Sciatic nerve (tissue), 2 donors: ENCODE data around the gene EXO1. TPM values are rescaled to one million over a fixed set of nuclear protein-coding genes. Genes with fewer than 3 reads are reported as not detected.

Experiments
- ATAC-seq: fragments of 200-7000 bp; cut with Tn5 transposase; one replicate; pipeline ENCODE4 v1.9.1; 2020; ENCODE audit warnings: mild to moderate bottlenecking, moderate library complexity
- DNase-seq: peaks from one replicate; pipeline ENCODE4 v3.0.0-alpha.2; 2020; ENCODE audit warnings: low spot score
- intact Hi-C: fragments of 100-400 bp; cut with DNase I; formaldehyde crosslinking; loops from one replicate; pipeline ENCODE4 v1.14.2; 2022
- total RNA-seq: library from RNA; stranded (reverse); fragmentation: NEBNext Ultra II Directional; extraction: Animal tissue kit (Norgen Biotek cat#: 25700); gene quantifications from one replicate; pipeline ENCODE4 v1.2.1, GENCODE V29; 2021
- donor health status: DM: no; HTN: no; CAD: no.
- donor health status: DM: no; HTN: no; CAD: no.

Gene EXO1
- total RNA-seq, 1 donor from 2014 or later = 0.58 TPM

DNA sequence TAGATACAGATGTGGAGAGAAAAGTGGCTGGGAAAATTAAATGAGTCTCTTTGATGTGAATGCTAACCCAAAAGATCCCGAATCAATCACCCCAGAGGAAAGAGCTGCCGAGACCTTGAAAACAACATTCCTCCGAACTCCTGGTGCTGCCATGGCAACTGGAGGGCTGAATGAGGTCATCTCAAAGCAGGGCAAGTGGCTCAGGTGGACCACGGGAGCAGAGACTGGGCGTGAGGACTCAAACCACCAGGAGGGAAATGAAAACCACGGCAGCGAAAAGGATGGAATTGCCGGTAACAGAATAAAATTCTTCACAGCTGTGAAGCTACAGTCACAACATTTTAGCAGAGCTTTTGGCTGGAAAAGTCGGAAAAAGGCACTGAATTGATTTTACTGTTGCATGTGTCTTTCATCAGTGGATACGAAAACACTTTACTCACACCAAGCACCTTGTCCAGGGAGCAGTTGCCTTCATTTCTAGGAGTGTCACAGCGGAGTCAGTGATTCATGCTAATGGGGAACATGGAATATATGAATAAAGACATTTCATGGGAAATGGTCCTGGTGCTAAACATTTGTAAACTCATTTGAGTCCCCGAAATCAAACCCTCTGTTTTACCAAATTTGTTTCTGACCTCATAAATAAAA is 86.3 kb downstream of the EXO1 start:
- intact Hi-C loops = no loop called here
- ATAC-seq (peak; percentile 80), DNase-seq (peak; percentile 64)

GRCh38 chr1:241934866-241935265 is 86.9 kb downstream of the EXO1 start:
- peak; percentile 30 for DNase-seq
- peak; percentile 46 for ATAC-seq
- intact Hi-C loops = no loop called here

Other genes starting within 250 kb of the EXO1 start
- gene CHML, start 207.8 kb upstream of the EXO1 start, total RNA-seq = 12.0 TPM
- 16.9 TPM for gene OPN3, start 207.8 kb upstream of the EXO1 start, total RNA-seq
- not detected for gene WDR64, start 195.9 kb upstream of the EXO1 start, total RNA-seq
- not detected for gene BECN2, start 109.6 kb downstream of the EXO1 start, total RNA-seq
- 2.0 TPM for gene MAP1LC3C, start 150.9 kb downstream of the EXO1 start, total RNA-seq